Astrocyte (in vitro differentiated cells and primary cell): ENCODE measurements around the gene ADAMTS13. TPM values are rescaled to one million over a fixed set of nuclear protein-coding genes. Genes with fewer than 3 reads are reported as not detected.

Experiments used
- DNase-seq: peaks from one replicate; pipeline ENCODE4 v3.0.0-alpha.2; 2010; ENCODE audit warnings: low read depth
- FAIRE-seq: peaks from 2 replicates; lab custom pipeline; 2011; peaks lifted over from hg19 to GRCh38; lab: Jason Lieb, UNC
- H2AFZ ChIP-seq: 2 replicates; pipeline ENCODE4 v1.6.0; 2012; ENCODE audit warnings: low read depth, low read length, inconsistent platforms
- H3K27ac ChIP-seq: 2 replicates; pipeline ENCODE4 v1.5.1; 2011; ENCODE audit warnings: low read depth, low read length, inconsistent platforms
- H3K27me3 ChIP-seq: 2 replicates; pipeline ENCODE4 v1.6.0; 2011; ENCODE audit warnings: low read length, inconsistent platforms; ENCODE audit not compliant: insufficient read depth
- H3K36me3 ChIP-seq: 2 replicates; pipeline ENCODE4 v1.5.1; 2011; ENCODE audit warnings: low read length, inconsistent platforms; ENCODE audit not compliant: insufficient read depth
- H3K4me1 ChIP-seq: 2 replicates; pipeline ENCODE4 v1.5.1; 2011; ENCODE audit warnings: low read length, inconsistent platforms; ENCODE audit not compliant: insufficient read depth
- H3K4me2 ChIP-seq: 2 replicates; pipeline ENCODE4 v1.6.0; 2012; ENCODE audit warnings: low read length, inconsistent platforms
- H3K4me3 ChIP-seq: 2 replicates; pipeline ENCODE4 v1.5.1; 2011; ENCODE audit warnings: low read depth, mild to moderate bottlenecking, low read length, inconsistent platforms; ENCODE audit not compliant: insufficient read depth
- H3K79me2 ChIP-seq: 2 replicates; pipeline ENCODE4 v1.6.0; 2012; ENCODE audit warnings: mild to moderate bottlenecking, low read length, inconsistent platforms; ENCODE audit not compliant: insufficient read depth
- H3K9ac ChIP-seq: 2 replicates; pipeline ENCODE4 v1.6.0; 2012; ENCODE audit warnings: mild to moderate bottlenecking, low read length, inconsistent platforms
- H3K9me3 ChIP-seq: 2 replicates; pipeline ENCODE4 v1.5.1; 2012; ENCODE audit warnings: low read depth, mild to moderate bottlenecking, low read length, inconsistent platforms; ENCODE audit not compliant: insufficient read depth
- H4K20me1 ChIP-seq: 2 replicates; pipeline ENCODE4 v1.6.0; 2012; ENCODE audit warnings: low read length, inconsistent platforms; ENCODE audit not compliant: insufficient read depth
- H3K27ac Mint-ChIP-seq: one replicate; pipeline ENCODE4 v1.8.0; 2021; ENCODE audit warnings: mild to moderate bottlenecking, mixed read lengths; ENCODE audit not compliant: unreplicated experiment
- H3K27me3 Mint-ChIP-seq: one replicate; pipeline ENCODE4 v1.8.0; 2021; ENCODE audit warnings: low read depth, mixed read lengths; ENCODE audit not compliant: unreplicated experiment
- H3K36me3 Mint-ChIP-seq: one replicate; pipeline ENCODE4 v1.8.0; 2021; ENCODE audit warnings: low read depth, mixed read lengths; ENCODE audit not compliant: unreplicated experiment
- H3K4me1 Mint-ChIP-seq: one replicate; pipeline ENCODE4 v1.8.0; 2021; ENCODE audit warnings: low read depth, mixed read lengths; ENCODE audit not compliant: unreplicated experiment
- H3K4me3 Mint-ChIP-seq: one replicate; pipeline ENCODE4 v1.8.0; 2021; ENCODE audit warnings: mild to moderate bottlenecking, moderate library complexity, mixed read lengths; ENCODE audit not compliant: unreplicated experiment
- H3K9me3 Mint-ChIP-seq: one replicate; pipeline ENCODE4 v1.8.0; 2021; ENCODE audit warnings: mild to moderate bottlenecking, mixed read lengths; ENCODE audit not compliant: unreplicated experiment
- EZH2 ChIP-seq: IDR thresholded peaks from 2 replicates; pipeline ENCODE4 v1.6.1; 2012; ENCODE audit warnings: mild to moderate bottlenecking, low read length, inconsistent platforms; ENCODE audit not compliant: insufficient read depth
- total RNA-seq: library from RNA; stranded (reverse); gene quantifications from 2 replicates; pipeline ENCODE4 v1.2.1, GENCODE V29; 2021
- TF ChIP-seq, protein P1 (sequence below): IDR thresholded peaks from 2 replicates; pipeline ENCODE4 v1.5.1; 2011; ENCODE audit warnings: low read depth, mild to moderate bottlenecking, inconsistent platforms, low read length, moderate library complexity; ENCODE audit not compliant: insufficient read depth

The ADAMTS13 gene
- total RNA-seq, 1 donor from 2014 or later = 5.6 TPM

DNA sequence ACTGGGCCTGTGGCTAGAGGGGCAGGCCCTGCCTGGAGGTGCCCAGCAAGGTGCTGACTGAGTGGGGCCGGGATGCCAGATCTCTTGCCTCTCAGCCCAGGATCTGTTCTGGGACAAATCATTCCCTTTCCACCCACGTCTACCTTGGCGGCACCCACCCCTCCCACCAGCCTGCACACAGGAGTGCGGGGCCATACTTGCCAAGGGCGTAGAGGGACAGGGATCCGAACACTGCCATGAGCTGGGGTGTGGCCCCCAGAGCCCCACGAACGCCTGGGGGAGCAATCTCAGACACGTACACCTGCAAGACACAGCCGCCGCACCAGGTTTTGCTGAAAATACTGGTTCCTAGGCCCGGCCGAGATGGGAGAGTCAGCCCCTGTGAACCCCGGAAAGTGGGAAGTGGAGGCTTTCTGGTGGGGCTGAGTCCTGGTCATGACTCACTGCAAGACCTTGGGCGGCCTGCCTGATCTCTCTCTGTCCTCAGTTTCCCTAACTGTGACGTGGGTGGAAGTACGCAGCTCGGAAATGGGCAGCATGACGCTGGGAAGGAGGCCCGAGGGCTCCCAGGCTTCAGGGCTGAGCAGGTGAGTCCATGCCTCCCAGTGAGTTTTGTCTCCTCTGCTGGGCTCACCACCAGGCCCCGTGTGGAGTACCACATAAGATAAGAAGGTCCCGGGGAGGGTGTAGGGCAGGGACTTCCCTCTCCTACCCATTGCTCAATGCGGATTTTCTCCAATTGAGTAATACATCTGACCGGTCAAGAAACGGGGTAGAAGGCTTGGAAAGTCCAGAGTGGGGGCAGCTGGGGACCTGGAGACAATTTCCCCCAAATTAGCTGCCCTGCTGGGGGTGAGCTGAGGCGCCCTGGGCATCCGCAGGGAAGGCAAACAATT lies 54.1 kb downstream of the ADAMTS13 start:
- Mint-ChIP-seq H3K27ac (no peak overlapping the region), H3K27me3 (no peaks in the 10 kb centered on the region), H3K4me1 (peaks cover 3% of the 10 kb centered on the region), H3K36me3 (peaks cover 2% of the 10 kb centered on the region), H3K9me3 (no peaks in the 10 kb centered on the region), H3K4me3 (no peak overlapping the region)
- Histone ChIP-seq H3K4me2 (no peak overlapping the region), H3K9me3 (no peaks in the 10 kb centered on the region), H3K4me3 (no peak overlapping the region), H3K9ac (no peak overlapping the region), H3K79me2 (peaks cover 11% of the 10 kb centered on the region), H3K36me3 (no peaks in the 10 kb centered on the region), H3K27me3 (no peaks in the 10 kb centered on the region), H2AFZ (no peak overlapping the region), H3K4me1 (peaks cover 14% of the 10 kb centered on the region), H4K20me1 (peaks cover 20% of the 10 kb centered on the region), H3K27ac (no peak overlapping the region)
- no peak for TF ChIP-seq EZH2
- TF ChIP-seq, protein P1, sequence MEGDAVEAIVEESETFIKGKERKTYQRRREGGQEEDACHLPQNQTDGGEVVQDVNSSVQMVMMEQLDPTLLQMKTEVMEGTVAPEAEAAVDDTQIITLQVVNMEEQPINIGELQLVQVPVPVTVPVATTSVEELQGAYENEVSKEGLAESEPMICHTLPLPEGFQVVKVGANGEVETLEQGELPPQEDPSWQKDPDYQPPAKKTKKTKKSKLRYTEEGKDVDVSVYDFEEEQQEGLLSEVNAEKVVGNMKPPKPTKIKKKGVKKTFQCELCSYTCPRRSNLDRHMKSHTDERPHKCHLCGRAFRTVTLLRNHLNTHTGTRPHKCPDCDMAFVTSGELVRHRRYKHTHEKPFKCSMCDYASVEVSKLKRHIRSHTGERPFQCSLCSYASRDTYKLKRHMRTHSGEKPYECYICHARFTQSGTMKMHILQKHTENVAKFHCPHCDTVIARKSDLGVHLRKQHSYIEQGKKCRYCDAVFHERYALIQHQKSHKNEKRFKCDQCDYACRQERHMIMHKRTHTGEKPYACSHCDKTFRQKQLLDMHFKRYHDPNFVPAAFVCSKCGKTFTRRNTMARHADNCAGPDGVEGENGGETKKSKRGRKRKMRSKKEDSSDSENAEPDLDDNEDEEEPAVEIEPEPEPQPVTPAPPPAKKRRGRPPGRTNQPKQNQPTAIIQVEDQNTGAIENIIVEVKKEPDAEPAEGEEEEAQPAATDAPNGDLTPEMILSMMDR = no peak
- DNase-seq (no peak), FAIRE-seq (no peak)

DNA sequence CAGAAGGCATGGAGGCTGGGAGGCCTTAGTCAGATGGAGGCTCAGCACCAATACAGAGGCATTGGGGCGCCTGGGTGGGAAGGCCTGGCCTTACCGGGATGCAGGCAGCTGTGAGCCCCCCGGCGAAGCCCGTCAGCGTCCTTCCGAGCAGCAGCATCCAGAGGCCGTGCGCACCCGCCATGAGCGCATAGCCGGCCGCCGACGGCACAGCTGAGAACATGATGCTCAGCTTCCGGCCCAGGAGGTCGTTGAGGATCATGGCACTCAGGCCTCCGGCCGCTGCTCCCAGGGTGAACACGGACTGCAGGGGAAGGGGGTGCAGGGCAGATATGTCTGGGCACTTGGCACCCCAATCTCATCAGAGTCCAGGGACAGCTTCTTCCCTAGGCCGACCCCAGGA lies 54.8 kb downstream of the ADAMTS13 start:
- no peaks in the 10 kb centered on the region for H3K27me3 ChIP-seq
- peaks cover 3% of the 10 kb centered on the region for H3K4me1 Mint-ChIP-seq
- H3K36me3 ChIP-seq = no peaks in the 10 kb centered on the region
- no peak overlapping the region for H3K27ac ChIP-seq
- no peak overlapping the region for H3K27ac Mint-ChIP-seq
- H3K4me1 ChIP-seq = peaks cover 14% of the 10 kb centered on the region
- no peaks in the 10 kb centered on the region for H3K9me3 ChIP-seq
- H3K4me3 ChIP-seq = no peak overlapping the region
- peaks cover 11% of the 10 kb centered on the region for H3K79me2 ChIP-seq
- H3K27me3 Mint-ChIP-seq = peaks cover 3% of the 10 kb centered on the region
- H3K9ac ChIP-seq = no peak overlapping the region
- H3K4me3 Mint-ChIP-seq = no peak overlapping the region
- no peaks in the 10 kb centered on the region for H3K9me3 Mint-ChIP-seq
- H3K36me3 Mint-ChIP-seq = peaks cover 2% of the 10 kb centered on the region
- no peak for DNase-seq
- no peak for FAIRE-seq
- no peak overlapping the region for H2AFZ ChIP-seq
- no peak for TF ChIP-seq EZH2
- TF ChIP-seq, protein P1 = no peak
- H3K4me2 ChIP-seq = no peak overlapping the region
- peaks cover 15% of the 10 kb centered on the region for H4K20me1 ChIP-seq

DNA sequence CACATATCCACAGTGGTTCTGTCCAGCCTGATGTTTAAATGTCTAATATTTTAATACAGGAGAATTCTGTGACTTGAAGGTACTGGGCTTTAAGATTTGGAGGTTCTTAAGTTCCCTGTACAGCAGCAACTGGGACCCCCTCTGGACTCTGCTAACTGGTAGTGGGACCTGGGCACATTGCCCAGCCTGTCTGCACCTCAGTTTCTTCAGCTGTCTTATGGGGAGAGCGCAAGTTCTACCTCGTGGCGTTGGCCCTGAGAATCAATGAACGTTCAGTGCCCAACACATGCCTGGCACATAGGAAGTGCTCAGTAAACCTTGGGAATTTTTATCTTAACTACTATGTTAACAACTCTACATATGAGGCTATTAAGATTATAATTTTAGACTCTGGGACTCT lies 55.3 kb downstream of the ADAMTS13 start:
- FAIRE-seq (no peak), DNase-seq (no peak)
- no peak overlapping the region for H3K4me3 ChIP-seq
- peaks cover 3% of the 10 kb centered on the region for H3K27me3 Mint-ChIP-seq
- peak overlapping the region; percentile 86 for H3K4me3 Mint-ChIP-seq
- H3K4me1 ChIP-seq = peaks cover 14% of the 10 kb centered on the region
- H3K79me2 ChIP-seq = peaks cover 11% of the 10 kb centered on the region
- peaks cover 15% of the 10 kb centered on the region for H4K20me1 ChIP-seq
- H3K4me1 Mint-ChIP-seq = peaks cover 3% of the 10 kb centered on the region
- H3K36me3 Mint-ChIP-seq = peaks cover 2% of the 10 kb centered on the region
- peak overlapping the region; percentile 86 for H3K9ac ChIP-seq
- no peak overlapping the region for H2AFZ ChIP-seq
- H3K36me3 ChIP-seq = no peaks in the 10 kb centered on the region
- H3K4me2 ChIP-seq = peak overlapping the region; percentile 98
- H3K27ac Mint-ChIP-seq = no peak overlapping the region
- no peaks in the 10 kb centered on the region for H3K27me3 ChIP-seq
- no peak overlapping the region for H3K27ac ChIP-seq
- H3K9me3 Mint-ChIP-seq = no peaks in the 10 kb centered on the region
- no peaks in the 10 kb centered on the region for H3K9me3 ChIP-seq
- no peak for TF ChIP-seq EZH2
- TF ChIP-seq, protein P1 = no peak
